Body of pancreas (tissue), 4 donors: ENCODE results near the gene ZBTB20. TPM values are rescaled to one million over a fixed set of nuclear protein-coding genes. Genes with fewer than 3 reads are reported as not detected.
A peak's percentile ranks its signal among the peaks of the same experiment; 100 is the strongest.

Source experiments
- ATAC-seq: fragments of 150-250 bp; one replicate; pipeline ENCODE4 v1.9.1; 2016
- DNase-seq, 4 donors: peaks; one replicate each; pipeline ENCODE4 v3.0.0-alpha.2; 2019
- H3K27ac ChIP-seq, 4 donors: fragments of 200-600 bp; sonication (generic); 1 replicate in 3 of 4; 2 replicates in 1 of 4; pipeline versions ENCODE4 v1.5.1 to v1.6.1; 2016 to 2019; ENCODE audit warnings: mild to moderate bottlenecking in 1 of 4, mixed read lengths in 1 of 4, moderate library complexity in 1 of 4
- H3K27me3 ChIP-seq, 2 donors: fragments of 200-600 bp; sonication (generic); one replicate each; pipeline ENCODE4 v1.6.0; 2016; ENCODE audit warnings: mild to moderate bottlenecking in 1 of 2
- H3K36me3 ChIP-seq, 2 donors: fragments of 200-600 bp; sonication (generic); replicated peaks in 1 of 2; 2 replicates each; pipeline ENCODE4 v1.5.1; 2016; ENCODE audit warnings: low read depth in 2 of 2; ENCODE audit not compliant: insufficient read depth in 1 of 2
- H3K4me1 ChIP-seq: fragments of 200-600 bp; sonication (generic); one replicate; pipeline ENCODE4 v1.6.0; 2016
- H3K4me3 ChIP-seq, 2 donors: fragments of 200-600 bp; sonication (generic); 1 replicate in 1 of 2; 2 replicates in 1 of 2; pipeline ENCODE4 v1.5.1; 2016 to 2019
- H3K9me3 ChIP-seq, 3 donors: fragments of 200-600 bp; sonication (generic); 1 replicate in 2 of 3; 2 replicates in 1 of 3; pipeline ENCODE4 v1.5.1; 2016
- CTCF ChIP-seq, 7 experiments: fragments of 450-650 bp in 4 of 7; fragments of 200-600 bp in 3 of 7; sonication (generic) in 3 of 7; IDR thresholded peaks; one replicate each; pipeline ENCODE4 v1.5.1; 2016 to 2019; ENCODE audit warnings: antibody characterized with exemption in 7 of 7
- POLR2A ChIP-seq, 3 donors: fragments of 450-650 bp; IDR thresholded peaks; one replicate each; pipeline ENCODE4 v1.6.1; 2016; ENCODE audit warnings: antibody characterized with exemption in 3 of 3, mild to moderate bottlenecking in 2 of 3
- WGBS, 2 donors: methylation state at CpG; one replicate each; pipeline ENCODE4 v1.1.5; 2017; 5-methylcytosine and 5-hydroxymethylcytosine counted together
- intact Hi-C: fragments of 100-400 bp; cut with DNase I; formaldehyde crosslinking; loops from one replicate; pipeline ENCODE4 v1.15.1; 2023
- total RNA-seq, 2 donors: library from RNA; depleted of rRNA; stranded (reverse); fragments of >200 nt; gene quantifications; one replicate each; pipeline ENCODE4 v1.1.0, GENCODE V29; 2016

Gene ZBTB20
- total RNA-seq, 2 donors from 2014 or later = 48.3 to 77.1 TPM

GRCh38 chr3:114706591-114707232, 440.4 kb downstream of the ZBTB20 start:
- Histone ChIP-seq H3K27me3 (no peaks in the 10 kb centered on the region), H3K4me1 (peaks cover 60% of the 10 kb centered on the region), H3K9me3 (no peaks in the 10 kb centered on the region), H3K4me3 (no peak overlapping the region), H3K27ac (peak overlapping the region in 3 of 4 donors; percentile 71 to 81 (median 74)), H3K36me3 (no peaks in the 10 kb centered on the region)
- 36 to 41% methylated on average over 3 of the region's 3 CpGs for WGBS, 2 donors
- intact Hi-C loops = no loop called here
- peak; percentile 99 for ATAC-seq
- DNase-seq = peak; percentile 59 to 80 (median 65)
- peak in 1 of 7 experiments; percentile 12 for TF ChIP-seq CTCF (IDR thresholded peaks at IDR 0.05)
- peak in 1 of 3 donors; percentile 32 for TF ChIP-seq POLR2A (IDR thresholded peaks at IDR 0.05)

- intact Hi-C loops = no loop called here
- Histone ChIP-seq H3K27ac (no peak overlapping the region), H3K9me3 (no peaks in the 10 kb centered on the region), H3K27me3 (no peaks in the 10 kb centered on the region), H3K36me3 (no peaks in the 10 kb centered on the region), H3K4me3 (no peak overlapping the region), H3K4me1 (peaks cover 27% of the 10 kb centered on the region)
- no peak for TF ChIP-seq CTCF (IDR thresholded peaks at IDR 0.05)
- TF ChIP-seq POLR2A (IDR thresholded peaks at IDR 0.05) = no peak
- WGBS, 2 donors = 37 to 65% methylated on average over 1 of the region's 1 CpG
- DNase-seq = no peak
- no peak for ATAC-seq
Observed at GRCh38 chr3:114700637-114701234, 446.4 kb downstream of the ZBTB20 start.

DNA sequence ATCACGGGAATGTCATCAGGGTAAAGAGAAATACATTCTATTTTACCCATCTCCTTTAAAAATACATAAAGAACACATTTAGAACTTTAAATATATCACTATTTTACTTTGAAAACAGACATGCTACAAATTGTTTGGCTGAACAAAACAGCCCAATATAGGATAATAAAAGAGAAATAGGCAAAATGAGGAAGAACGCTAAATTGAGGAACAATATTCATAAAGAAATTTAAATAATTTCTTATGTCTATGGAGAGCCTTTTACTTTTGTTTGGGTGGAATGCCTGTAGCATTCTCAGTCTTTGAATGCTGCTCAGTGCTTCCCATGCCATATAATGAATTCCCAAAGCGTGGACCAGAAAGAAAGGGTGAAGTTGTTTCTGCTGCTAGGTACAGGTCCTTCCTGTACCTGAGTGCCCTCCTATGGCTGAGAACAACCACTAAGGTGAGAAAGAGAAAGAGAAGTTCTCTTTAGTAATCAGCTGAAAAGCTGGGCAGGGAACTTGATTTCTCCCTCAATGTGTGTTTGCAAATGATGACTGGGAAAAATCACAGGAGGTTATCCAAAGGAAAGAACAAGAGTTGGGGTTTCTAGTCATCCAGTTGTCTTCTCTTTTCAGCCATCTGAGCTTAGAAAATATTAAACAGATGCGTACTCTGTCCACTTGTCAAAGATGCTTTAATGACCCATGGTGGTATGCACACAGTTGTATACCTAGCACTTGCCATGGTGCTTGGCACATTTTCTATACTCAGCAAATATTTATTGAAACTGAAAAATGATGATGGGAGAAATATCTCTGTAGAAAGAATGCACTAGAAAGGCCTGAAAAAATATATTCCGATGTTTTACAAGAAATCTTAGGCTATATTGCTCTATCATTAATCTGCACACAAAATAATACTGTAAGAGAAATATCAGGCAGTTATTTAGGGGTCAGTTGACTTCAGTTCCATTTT, 448.7 kb downstream of the ZBTB20 start:
- Histone ChIP-seq H3K9me3 (no peaks in the 10 kb centered on the region), H3K27ac (peak overlapping the region in 1 of 4 donors; percentile 19), H3K4me3 (no peak overlapping the region), H3K27me3 (no peaks in the 10 kb centered on the region), H3K36me3 (no peaks in the 10 kb centered on the region), H3K4me1 (peaks cover 8% of the 10 kb centered on the region)
- no peak for TF ChIP-seq CTCF (IDR thresholded peaks at IDR 0.05)
- TF ChIP-seq POLR2A (IDR thresholded peaks at IDR 0.05) = no peak
- 70 to 75% methylated on average over 5 of the region's 5 CpGs for WGBS, 2 donors
- ATAC-seq (no peak), DNase-seq (no peak)
- intact Hi-C loops = no loop called here

GRCh38 chr3:114697401-114697800, 449.7 kb downstream of the ZBTB20 start:
- TF ChIP-seq POLR2A (IDR thresholded peaks at IDR 0.05) = no peak
- TF ChIP-seq CTCF (IDR thresholded peaks at IDR 0.05) = no peak

More at GRCh38 chr3:114697401-114697800, 449.7 kb downstream of the ZBTB20 start:
- WGBS, 2 donors = 67 to 69% methylated on average over 4 of the region's 4 CpGs
- no peaks in the 10 kb centered on the region for H3K9me3 ChIP-seq
- no peak overlapping the region for H3K27ac ChIP-seq
- ATAC-seq = no peak
- H3K4me1 ChIP-seq = peaks cover 8% of the 10 kb centered on the region
- DNase-seq = no peak
- H3K4me3 ChIP-seq = no peak overlapping the region
- intact Hi-C loops = no loop called here
- no peaks in the 10 kb centered on the region for H3K27me3 ChIP-seq
- no peaks in the 10 kb centered on the region for H3K36me3 ChIP-seq
